Heart left ventricle (tissue), 16 donors: ENCODE results near the gene SND1. TPM values are rescaled to one million over a fixed set of nuclear protein-coding genes. Genes with fewer than 3 reads are reported as not detected.

Experiments used
- ATAC-seq, 4 donors: fragments of 200-7000 bp; cut with Tn5 transposase; one replicate each; pipeline ENCODE4 v1.9.1; 2020 to 2022; ENCODE audit warnings: moderate library complexity in 4 of 4, mild to moderate bottlenecking in 3 of 4, moderate number of reproducible peaks in 1 of 4
- DNase-seq, 5 donors: peaks; one replicate each; pipeline ENCODE4 v3.0.0-alpha.2; 2020
- H3K27ac ChIP-seq, 12 donors: fragments of 200-600 bp; sonication (generic) in 4 of 12; one replicate each; pipeline versions ENCODE4 v1.5.0 to v1.8.0; 2016 to 2022; ENCODE audit warnings: mild to moderate bottlenecking in 2 of 12
- H3K27me3 ChIP-seq, 9 donors: fragments of 200-600 bp; sonication (generic) in 2 of 9; one replicate each; pipeline versions ENCODE4 v1.5.1 to v1.8.0; 2016 to 2022; ENCODE audit warnings: mild to moderate bottlenecking in 3 of 9
- H3K36me3 ChIP-seq, 9 donors: fragments of 200-600 bp; sonication (generic) in 2 of 9; one replicate each; pipeline versions ENCODE4 v1.5.0 to v1.8.0; 2018 to 2022; ENCODE audit warnings: mild to moderate bottlenecking in 2 of 9
- H3K4me1 ChIP-seq, 12 donors: fragments of 200-600 bp; sonication (generic) in 4 of 12; one replicate each; pipeline versions ENCODE4 v1.5.0 to v1.8.0; 2016 to 2022; ENCODE audit warnings: mild to moderate bottlenecking in 3 of 12
- H3K4me3 ChIP-seq, 12 donors: fragments of 200-600 bp; sonication (generic) in 4 of 12; one replicate each; pipeline versions ENCODE4 v1.5.0 to v1.8.0; 2017 to 2022; ENCODE audit warnings: mild to moderate bottlenecking in 9 of 12, moderate library complexity in 4 of 12
- H3K9me3 ChIP-seq, 12 donors: fragments of 200-600 bp; sonication (generic) in 4 of 12; one replicate each; pipeline versions ENCODE4 v1.5.0 to v1.8.0; 2016 to 2022; ENCODE audit warnings: mild to moderate bottlenecking in 1 of 12
- POLR2A ChIP-seq, 2 donors: fragments of 450-650 bp; IDR thresholded peaks; one replicate each; pipeline ENCODE4 v1.6.1; 2017; ENCODE audit warnings: antibody characterized with exemption in 2 of 2, mild to moderate bottlenecking in 2 of 2, moderate library complexity in 2 of 2
- WGBS, 4 donors: extraction: QIAGEN DNeasy Blood & Tissue Kit in 2 of 4; methylation state at CpG; one replicate each; pipeline versions ENCODE4 v1.1.5 to v1.1.7; 2013 to 2018; 5-methylcytosine and 5-hydroxymethylcytosine counted together
- intact Hi-C, 10 donors: fragments of 100-400 bp; cut with DNase I; formaldehyde crosslinking; loops; one replicate each; pipeline versions ENCODE4 v1.11.1 to v1.14.2; 2022
- polyA plus RNA-seq, 2 donors: library from polyadenylated mRNA; stranded (reverse); fragments of 200-250 nt; gene quantifications; one replicate each; pipeline ENCODE4 v1.2.3, GENCODE V29; 2013
- total RNA-seq, 9 donors: library from RNA; depleted of rRNA in 2 of 9; stranded (reverse); fragments of >200 nt in 2 of 9; fragmentation: NEBNext Ultra II Directional in 3 of 9; extraction: Animal tissue kit (Norgen Biotek cat#: 25700) in 3 of 9; gene quantifications; one replicate each; pipeline versions ENCODE4 v1.1.0 to v1.2.4, GENCODE V29; 2016 to 2023
- TF ChIP-seq, protein P1 (sequence below), 12 donors: fragments of 200-600 bp; sonication (generic) in 4 of 12; IDR thresholded peaks; one replicate each; pipeline versions ENCODE4 v1.5.0 to v1.8.0; 2018 to 2022; ENCODE audit warnings: antibody characterized with exemption in 12 of 12, mild to moderate bottlenecking in 5 of 12
- donor health status: ischemic (EF 13 %, LVEDD 7.1; RV severe dilation, severe dysfunction).
- donor health status: healthy with polysubstance abuse.
- donor health status: DM: no; HTN: yes; CAD: no.
- donor health status: DM: no; HTN: no; CAD: no.
- donor health status: ischemic (EF 25% LVEDD 6.9; RV normal size, moderate dysfunction).
- donor health status: ischemic (EF 25% LVEDD 5.7; RV mildly dilated, moderate dysfunction).
- donor health status: healthy.
- donor health status: DM: yes; HTN: yes; CAD: no.
- donor health status: ischemic (EF 35%, LVEDD 5.7; RV mildly dilated, moderate dysfunction).
- donor health status: nonischemic (EF 11% LVEDD 7.7; RV severe dilation, severe dysfunction).
- donor health status: DM: yes; HTN: yes; CAD: no.
- donor health status: PGD.
- donor health status: ischemic (EF 29% LVEDD 5.4; RV normal size, mild dysfunction).
- donor health status: nonischemic (EF 23%, LVEDD 6.1; RV moderate dilation, normal function).

SND1 gene
- total and polyA plus RNA-seq, 11 donors, result 45.6 to 115 (median 76.3) TPM

DNA sequence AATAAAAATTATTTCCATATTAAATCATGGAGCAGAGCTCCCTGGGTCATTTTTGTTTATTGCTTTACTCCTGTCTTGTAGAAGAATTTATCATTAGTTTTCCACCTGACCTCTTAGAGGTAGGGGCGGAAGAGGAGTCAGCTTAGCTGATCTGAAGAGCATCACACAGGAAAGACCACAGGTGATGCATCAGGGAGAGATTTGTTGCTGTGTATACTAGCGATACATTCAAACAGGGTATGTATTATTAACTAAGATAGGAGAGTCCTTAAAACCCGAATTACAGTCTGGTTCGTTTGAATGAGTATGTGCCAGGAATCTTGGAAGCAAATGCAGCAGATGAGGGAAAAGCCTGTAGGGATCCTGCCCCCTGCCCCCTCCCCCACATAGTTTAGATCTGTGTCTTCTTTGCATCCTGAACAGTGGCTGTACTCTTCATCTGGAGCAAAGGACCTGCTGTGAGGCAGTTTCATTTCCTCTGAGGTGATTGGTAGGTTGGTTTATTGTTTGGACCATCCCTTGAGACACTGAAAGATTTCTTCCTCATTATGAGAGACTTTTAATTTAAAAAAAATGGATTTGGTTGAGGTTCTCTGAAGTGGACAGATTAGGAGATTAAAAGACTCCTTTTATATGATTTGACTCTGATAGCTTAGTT lies 177.0 kb downstream of the SND1 start:
- TF ChIP-seq, protein P1, sequence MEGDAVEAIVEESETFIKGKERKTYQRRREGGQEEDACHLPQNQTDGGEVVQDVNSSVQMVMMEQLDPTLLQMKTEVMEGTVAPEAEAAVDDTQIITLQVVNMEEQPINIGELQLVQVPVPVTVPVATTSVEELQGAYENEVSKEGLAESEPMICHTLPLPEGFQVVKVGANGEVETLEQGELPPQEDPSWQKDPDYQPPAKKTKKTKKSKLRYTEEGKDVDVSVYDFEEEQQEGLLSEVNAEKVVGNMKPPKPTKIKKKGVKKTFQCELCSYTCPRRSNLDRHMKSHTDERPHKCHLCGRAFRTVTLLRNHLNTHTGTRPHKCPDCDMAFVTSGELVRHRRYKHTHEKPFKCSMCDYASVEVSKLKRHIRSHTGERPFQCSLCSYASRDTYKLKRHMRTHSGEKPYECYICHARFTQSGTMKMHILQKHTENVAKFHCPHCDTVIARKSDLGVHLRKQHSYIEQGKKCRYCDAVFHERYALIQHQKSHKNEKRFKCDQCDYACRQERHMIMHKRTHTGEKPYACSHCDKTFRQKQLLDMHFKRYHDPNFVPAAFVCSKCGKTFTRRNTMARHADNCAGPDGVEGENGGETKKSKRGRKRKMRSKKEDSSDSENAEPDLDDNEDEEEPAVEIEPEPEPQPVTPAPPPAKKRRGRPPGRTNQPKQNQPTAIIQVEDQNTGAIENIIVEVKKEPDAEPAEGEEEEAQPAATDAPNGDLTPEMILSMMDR (IDR thresholded peaks at IDR 0.05), result no peak
- TF ChIP-seq POLR2A (IDR thresholded peaks at IDR 0.05), result no peak

DNA sequence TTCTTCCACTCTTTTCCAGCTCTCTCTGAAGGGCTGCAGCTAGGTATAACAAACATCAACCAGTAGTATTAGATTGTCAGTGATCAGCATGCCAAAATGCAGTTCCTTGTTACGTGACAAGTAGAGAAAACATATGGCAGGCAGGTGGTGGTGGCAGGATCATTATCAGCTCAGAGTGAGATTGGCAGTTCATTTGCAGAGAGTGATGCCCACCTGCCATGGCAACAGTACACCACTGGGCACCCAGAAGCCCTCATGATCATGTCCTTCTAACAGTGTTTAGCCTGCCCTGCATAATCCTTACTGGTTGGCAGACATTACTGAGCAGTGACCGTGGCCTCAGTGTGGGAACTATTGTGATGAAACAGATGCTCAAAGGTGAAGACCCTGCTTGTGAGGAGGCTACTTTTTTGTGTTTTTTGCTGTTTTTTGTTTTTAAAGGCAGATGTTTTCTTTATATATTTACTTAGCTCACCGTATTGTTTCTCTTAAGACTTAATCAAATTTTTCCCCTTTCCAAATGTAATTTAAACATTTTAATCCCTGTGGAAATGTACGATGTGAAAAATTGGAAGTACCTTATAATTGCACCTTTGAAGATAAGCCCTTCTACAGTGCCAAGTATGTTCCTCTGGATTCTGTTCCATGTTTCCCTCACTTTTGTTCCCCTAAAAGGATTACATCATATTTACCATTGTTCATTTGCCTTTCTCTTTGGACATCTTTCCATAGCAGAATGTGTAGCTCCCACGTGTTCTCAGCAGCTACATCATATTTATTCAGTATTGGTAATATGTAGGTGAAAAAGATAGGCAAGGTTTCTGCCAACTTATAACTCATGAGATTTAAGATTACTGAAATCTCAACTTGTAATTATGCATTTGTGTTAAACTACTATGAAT lies 179.6 kb downstream of the SND1 start:
- TF ChIP-seq, protein P1 (IDR thresholded peaks at IDR 0.05), result no peak
- TF ChIP-seq POLR2A (IDR thresholded peaks at IDR 0.05), result no peak

More for the DNA sequence above, 177.0 kb downstream of the SND1 start:
- no peaks in the 10 kb centered on the region for H3K27me3 ChIP-seq
- H3K4me3 ChIP-seq, result no peak overlapping the region
- ATAC-seq (no peak), DNase-seq (no peak)
- no peaks in the 10 kb centered on the region for H3K36me3 ChIP-seq
- no peak overlapping the region for H3K27ac ChIP-seq
- intact Hi-C loops, result no loop called here
- H3K4me1 ChIP-seq, result peaks cover 0 to 18% (median 0%) of the 10 kb centered on the region in 12 donors
- no peaks in the 10 kb centered on the region for H3K9me3 ChIP-seq
- 72 to 76% (median 74%) methylated on average over 4 of the region's 4 CpGs for WGBS, 4 donors

DNA sequence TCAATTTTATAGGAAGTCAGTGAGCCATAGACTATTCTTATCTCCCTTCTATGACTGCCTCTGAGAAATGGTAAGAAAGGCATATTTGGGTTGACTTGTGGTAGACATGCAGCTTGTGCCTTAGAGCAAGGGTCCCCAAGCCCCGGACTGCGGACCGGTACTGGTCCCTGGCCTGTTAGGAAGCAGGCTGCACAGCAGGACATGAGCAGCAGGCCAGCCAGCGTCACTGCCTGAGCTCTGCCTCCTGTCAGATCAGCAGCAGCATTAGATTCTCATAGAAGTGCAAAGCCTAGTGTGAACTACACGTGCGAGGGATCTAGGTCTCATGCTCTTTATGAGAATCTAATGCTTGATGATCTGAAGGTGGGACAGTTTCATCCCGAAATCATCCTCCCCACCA lies 180.6 kb downstream of the SND1 start:
- Histone ChIP-seq H3K27me3 (no peaks in the 10 kb centered on the region), H3K36me3 (no peaks in the 10 kb centered on the region), H3K27ac (no peak overlapping the region), H3K4me3 (no peak overlapping the region), H3K4me1 (peaks cover 0 to 20% (median 0%) of the 10 kb centered on the region in 12 donors), H3K9me3 (peaks cover 0 to 10% (median 0%) of the 10 kb centered on the region in 12 donors)
- TF ChIP-seq POLR2A (IDR thresholded peaks at IDR 0.05), result no peak
- TF ChIP-seq, protein P1 (IDR thresholded peaks at IDR 0.05), result no peak
- 94 to 97% (median 96%) methylated on average over 7 of the region's 7 CpGs for WGBS, 4 donors
- intact Hi-C loops, result no loop called here
- ATAC-seq (no peak), DNase-seq (no peak)

More for the DNA sequence above, 179.6 kb downstream of the SND1 start:
- peak in 1 of 4 donors; percentile 33 for ATAC-seq
- Histone ChIP-seq H3K27ac (no peak overlapping the region), H3K4me1 (peaks cover 0 to 20% (median 0%) of the 10 kb centered on the region in 12 donors), H3K4me3 (no peak overlapping the region), H3K27me3 (no peaks in the 10 kb centered on the region), H3K36me3 (no peaks in the 10 kb centered on the region), H3K9me3 (no peaks in the 10 kb centered on the region)
- DNase-seq, result no peak
- 71 to 79% (median 74%) methylated on average over 5 of the region's 5 CpGs for WGBS, 4 donors
- intact Hi-C loops, result no loop called here

DNA sequence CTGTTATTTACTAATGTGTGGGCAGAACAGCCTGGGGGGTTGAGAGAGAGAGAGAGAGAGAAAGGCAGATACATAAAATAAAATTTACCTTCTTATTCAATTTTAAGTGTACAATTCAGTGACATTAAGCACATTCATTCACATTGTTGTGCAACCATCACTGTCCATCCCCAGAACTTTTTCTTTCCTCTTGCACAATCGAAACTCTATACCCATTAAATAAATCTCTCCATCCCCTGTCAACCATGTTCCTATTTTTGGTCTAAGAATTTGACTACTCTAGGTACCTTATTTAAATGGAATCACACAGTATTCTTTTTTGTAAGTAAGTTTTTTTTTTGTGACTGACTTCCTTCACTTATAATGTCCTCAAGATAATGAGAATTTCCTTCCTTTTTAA lies 181.6 kb downstream of the SND1 start:
- intact Hi-C loops, result no loop called here
- WGBS, 4 donors, result 58 to 66% (median 63%) methylated on average over 1 of the region's 1 CpG
- no peak for TF ChIP-seq POLR2A (IDR thresholded peaks at IDR 0.05)
- TF ChIP-seq, protein P1 (IDR thresholded peaks at IDR 0.05), result no peak
- Histone ChIP-seq H3K36me3 (no peaks in the 10 kb centered on the region), H3K4me1 (peaks cover 0 to 18% (median 0%) of the 10 kb centered on the region in 12 donors), H3K4me3 (no peak overlapping the region), H3K27me3 (no peaks in the 10 kb centered on the region), H3K27ac (no peak overlapping the region), H3K9me3 (peaks cover 0 to 17% (median 0%) of the 10 kb centered on the region in 12 donors)
- no peak for ATAC-seq
- no peak for DNase-seq
